ENCODE data around the gene ARHGAP10.
"Not testable (repeated sequence)": the region's sequence is repeated elsewhere in the genome, so short reads cannot be mapped to it uniquely, and the experiment has no call there.

The ARHGAP10 gene

DNA sequence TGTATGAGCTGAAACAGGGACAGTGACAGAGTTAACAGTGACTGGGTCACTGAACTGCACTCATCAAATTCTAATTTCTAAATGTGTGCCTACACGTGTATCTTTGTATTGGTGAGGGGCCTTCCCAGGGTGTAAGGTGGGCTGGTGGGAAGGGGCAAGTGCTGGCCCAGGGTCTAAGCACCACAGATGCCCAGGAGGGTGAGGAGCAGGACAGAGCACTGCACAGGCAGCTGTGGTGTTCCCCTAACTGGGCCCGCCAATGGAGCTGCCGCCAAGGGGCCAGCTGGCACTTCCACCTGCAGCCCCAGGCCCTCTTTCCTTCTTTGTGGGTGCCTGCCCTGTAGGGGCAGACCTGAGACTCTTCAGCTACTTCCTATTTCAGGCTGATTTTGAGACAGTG is 349.9 kb downstream of the ARHGAP10 start:
- H3K9me3 ChIP-seq (ENCODE audit: low read depth, low read length), result no peaks in the 10 kb centered on the region
- TF ChIP-seq FOXP2 (optimal IDR thresholded peaks at IDR 0.05; ENCODE audit: control extremely low read depth, extremely low read length, insufficient read depth), result no peak
- no peak for TF ChIP-seq POLR2AphosphoS5 (IDR thresholded peaks at IDR 0.05; ENCODE audit: borderline replicate concordance, low read depth, low read length)
- no peak for TF ChIP-seq EZH2 (IDR thresholded peaks at IDR 0.05)
- H3K36me3 ChIP-seq (ENCODE audit: insufficient read depth, low read length), result no peaks in the 10 kb centered on the region
- no peak overlapping the region for H3K9ac ChIP-seq (ENCODE audit: insufficient read length)
- H3K4me3 ChIP-seq, result no peak overlapping the region
- H3K27ac ChIP-seq, result no peak overlapping the region
- no peak for DNase-seq (ENCODE audit: low read depth, low spot score)

GRCh38 chr4:148083073-148083472 is 351.2 kb downstream of the ARHGAP10 start:
- H3K27ac ChIP-seq; H3K36me3 ChIP-seq (ENCODE audit: insufficient read depth, low read length): not testable (repeated sequence)

DNA sequence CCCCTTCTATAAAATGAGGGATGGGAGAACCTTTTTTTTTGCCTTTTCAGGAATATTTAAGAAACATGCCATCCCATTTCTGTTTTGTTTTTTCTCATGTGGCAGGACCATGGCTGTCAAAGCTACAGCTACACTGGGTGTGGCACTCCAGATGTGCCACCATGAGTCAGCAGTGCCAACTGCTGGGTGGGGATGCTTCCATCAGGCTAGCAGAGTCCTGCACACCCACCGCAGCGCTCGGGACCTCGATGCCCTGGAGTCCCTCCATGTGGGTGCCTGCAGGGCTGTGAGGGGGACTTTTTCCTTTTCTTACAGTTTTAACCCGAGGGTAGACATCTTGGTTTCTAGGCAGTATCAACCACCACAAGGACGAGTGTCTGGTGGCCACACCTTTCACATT is 357.7 kb downstream of the ARHGAP10 start:
- no peak for DNase-seq (ENCODE audit: low read depth, low spot score)
- Histone ChIP-seq H3K27ac (no peak overlapping the region), H3K36me3 (ENCODE audit: insufficient read depth, low read length) (no peaks in the 10 kb centered on the region), H3K9me3 (ENCODE audit: low read depth, low read length) (no peaks in the 10 kb centered on the region), H3K9ac (ENCODE audit: insufficient read length) (no peak overlapping the region), H3K4me3 (no peak overlapping the region)
- no peak for TF ChIP-seq EZH2 (IDR thresholded peaks at IDR 0.05)

More at GRCh38 chr4:148083073-148083472, 351.2 kb downstream of the ARHGAP10 start:
- not testable (repeated sequence) for H3K9me3 ChIP-seq (ENCODE audit: low read depth, low read length); H3K4me3 ChIP-seq; DNase-seq (ENCODE audit: low read depth, low spot score); H3K9ac ChIP-seq (ENCODE audit: insufficient read length)

DNA sequence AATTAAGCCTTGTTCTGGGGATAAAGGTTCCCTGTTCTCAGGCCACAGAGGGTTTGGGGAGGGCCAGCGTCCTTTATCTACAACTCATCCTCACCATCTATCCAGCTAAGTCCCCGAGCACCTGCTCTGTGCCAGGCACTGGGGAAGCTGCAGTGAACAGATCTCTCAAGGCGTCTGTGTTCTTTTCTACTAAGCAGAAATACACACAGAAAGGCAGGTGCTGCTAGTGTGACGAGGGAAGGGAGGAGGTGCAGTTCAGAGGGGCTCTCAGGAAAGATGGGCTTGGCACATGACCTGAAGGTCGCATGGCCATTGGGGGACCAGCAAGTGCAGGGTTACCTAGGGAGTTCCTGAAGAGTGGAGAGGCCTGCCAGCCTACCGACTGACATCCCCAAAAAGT is 358.1 kb downstream of the ARHGAP10 start:
- H3K27ac ChIP-seq, result no peak overlapping the region
- no peak for DNase-seq (ENCODE audit: low read depth, low spot score)
- H3K36me3 ChIP-seq (ENCODE audit: insufficient read depth, low read length), result no peaks in the 10 kb centered on the region
- no peak for TF ChIP-seq FOXP2 (optimal IDR thresholded peaks at IDR 0.05; ENCODE audit: control extremely low read depth, extremely low read length, insufficient read depth)
- TF ChIP-seq POLR2AphosphoS5 (IDR thresholded peaks at IDR 0.05; ENCODE audit: borderline replicate concordance, low read depth, low read length), result no peak
- no peak for TF ChIP-seq EZH2 (IDR thresholded peaks at IDR 0.05)
- H3K9ac ChIP-seq (ENCODE audit: insufficient read length), result no peak overlapping the region
- no peak overlapping the region for H3K4me3 ChIP-seq
- H3K9me3 ChIP-seq (ENCODE audit: low read depth, low read length), result no peaks in the 10 kb centered on the region

GRCh38 chr4:148090503-148091476 is 358.9 kb downstream of the ARHGAP10 start:
- no peak for TF ChIP-seq FOXP2 (optimal IDR thresholded peaks at IDR 0.05; ENCODE audit: control extremely low read depth, extremely low read length, insufficient read depth)
- TF ChIP-seq POLR2AphosphoS5 (IDR thresholded peaks at IDR 0.05; ENCODE audit: borderline replicate concordance, low read depth, low read length), result no peak
- TF ChIP-seq EZH2 (IDR thresholded peaks at IDR 0.05), result no peak
- H3K4me3 ChIP-seq, result no peak overlapping the region
- H3K9ac ChIP-seq (ENCODE audit: insufficient read length), result no peak overlapping the region
- no peaks in the 10 kb centered on the region for H3K9me3 ChIP-seq (ENCODE audit: low read depth, low read length)
- H3K27ac ChIP-seq, result no peak overlapping the region
- H3K36me3 ChIP-seq (ENCODE audit: insufficient read depth, low read length), result no peaks in the 10 kb centered on the region
- DNase-seq (ENCODE audit: low read depth, low spot score), result no peak

DNA sequence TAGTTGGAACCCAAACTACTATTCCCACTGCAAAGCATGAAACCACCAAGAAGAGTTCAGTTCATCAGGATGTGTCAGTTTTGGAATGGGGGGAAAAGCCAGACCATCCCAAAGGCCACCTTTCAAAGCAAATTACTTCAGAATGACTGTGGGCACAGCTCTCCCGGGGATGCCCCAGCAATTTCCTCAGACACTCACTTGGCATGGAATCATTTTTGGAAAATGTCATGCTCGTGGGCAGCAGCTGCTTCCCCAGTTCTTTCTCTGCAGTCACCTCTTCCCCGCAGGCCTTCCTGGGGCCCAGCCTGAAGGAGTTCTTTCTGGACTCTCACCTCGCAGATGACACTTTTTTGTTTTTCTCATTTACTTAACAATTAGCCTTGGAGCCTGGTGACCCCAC is 360.0 kb downstream of the ARHGAP10 start:
- Histone ChIP-seq H3K9ac (ENCODE audit: insufficient read length) (no peak overlapping the region), H3K36me3 (ENCODE audit: insufficient read depth, low read length) (no peaks in the 10 kb centered on the region), H3K9me3 (ENCODE audit: low read depth, low read length) (no peaks in the 10 kb centered on the region), H3K27ac (no peak overlapping the region), H3K4me3 (no peak overlapping the region)
- TF ChIP-seq EZH2 (IDR thresholded peaks at IDR 0.05) (no peak), FOXP2 (optimal IDR thresholded peaks at IDR 0.05; ENCODE audit: control extremely low read depth, extremely low read length, insufficient read depth) (no peak), POLR2AphosphoS5 (IDR thresholded peaks at IDR 0.05; ENCODE audit: borderline replicate concordance, low read depth, low read length) (no peak)
- DNase-seq (ENCODE audit: low read depth, low spot score), result no peak

DNA sequence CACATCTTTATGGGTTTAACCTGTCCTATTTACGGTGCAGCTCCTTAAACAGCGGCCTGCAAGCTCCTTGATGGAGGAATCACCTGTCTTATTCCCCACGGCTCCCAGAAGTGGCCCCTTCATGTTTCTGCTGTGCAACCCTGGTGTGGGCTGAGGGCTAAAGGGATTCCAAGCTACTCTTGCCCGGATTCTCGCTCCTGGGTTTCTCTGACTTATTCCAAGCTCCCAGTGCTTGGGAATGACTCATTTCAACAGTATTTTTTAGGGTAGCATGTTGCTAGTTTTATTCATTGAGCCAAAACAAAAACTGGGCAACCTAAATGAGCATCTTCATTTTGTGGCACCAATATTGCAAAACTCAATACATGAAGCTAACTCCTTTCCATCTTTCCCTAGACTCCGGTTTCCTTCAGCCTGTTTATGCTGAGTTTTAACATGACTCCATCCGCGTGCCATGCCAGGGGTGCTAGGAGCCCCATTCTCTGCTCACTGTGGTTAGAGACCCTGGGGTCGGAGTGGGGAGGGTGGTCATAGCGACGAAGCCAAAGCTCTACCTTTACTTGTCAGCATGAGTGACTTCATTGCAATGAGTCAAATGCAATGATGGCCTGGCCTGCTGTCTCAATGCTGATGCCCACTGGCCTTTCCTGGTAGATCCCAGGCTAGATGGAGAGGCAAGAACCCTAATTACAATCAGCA is 360.6 kb downstream of the ARHGAP10 start:
- H3K27ac ChIP-seq, result no peak overlapping the region
- no peaks in the 10 kb centered on the region for H3K9me3 ChIP-seq (ENCODE audit: low read depth, low read length)
- H3K4me3 ChIP-seq, result no peak overlapping the region
- TF ChIP-seq FOXP2 (optimal IDR thresholded peaks at IDR 0.05; ENCODE audit: control extremely low read depth, extremely low read length, insufficient read depth) (no peak), EZH2 (IDR thresholded peaks at IDR 0.05) (no peak), POLR2AphosphoS5 (IDR thresholded peaks at IDR 0.05; ENCODE audit: borderline replicate concordance, low read depth, low read length) (no peak)
- no peak overlapping the region for H3K9ac ChIP-seq (ENCODE audit: insufficient read length)
- no peaks in the 10 kb centered on the region for H3K36me3 ChIP-seq (ENCODE audit: insufficient read depth, low read length)
- no peak for DNase-seq (ENCODE audit: low read depth, low spot score)

DNA sequence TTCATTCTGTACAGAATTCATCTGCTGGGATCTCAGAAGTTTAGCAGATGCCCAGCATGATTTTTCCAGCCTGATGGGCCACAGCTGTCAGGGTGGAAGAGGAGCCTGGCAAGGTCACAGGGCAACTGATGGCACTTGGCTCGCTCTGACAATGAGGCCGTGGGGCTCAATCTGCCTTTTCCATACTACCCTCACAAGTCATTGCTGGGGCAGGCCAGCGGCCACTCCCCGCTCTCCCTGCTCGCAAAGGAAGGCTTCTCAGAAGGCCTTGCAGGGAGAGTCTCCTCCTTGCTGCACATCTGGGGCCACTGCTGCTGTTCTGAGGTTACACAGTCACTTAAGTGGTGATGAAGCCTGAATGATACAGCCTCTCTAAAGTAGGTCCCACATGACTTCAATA is 361.2 kb downstream of the ARHGAP10 start:
- Histone ChIP-seq H3K27ac (no peak overlapping the region), H3K9me3 (ENCODE audit: low read depth, low read length) (no peaks in the 10 kb centered on the region), H3K4me3 (no peak overlapping the region), H3K36me3 (ENCODE audit: insufficient read depth, low read length) (no peaks in the 10 kb centered on the region), H3K9ac (ENCODE audit: insufficient read length) (no peak overlapping the region)
- TF ChIP-seq POLR2AphosphoS5 (IDR thresholded peaks at IDR 0.05; ENCODE audit: borderline replicate concordance, low read depth, low read length) (no peak), EZH2 (IDR thresholded peaks at IDR 0.05) (no peak), FOXP2 (optimal IDR thresholded peaks at IDR 0.05; ENCODE audit: control extremely low read depth, extremely low read length, insufficient read depth) (no peak)
- no peak for DNase-seq (ENCODE audit: low read depth, low spot score)
